HCT116 (cell line): ENCODE results near the gene NFX1. TPM values are rescaled to one million over a fixed set of nuclear protein-coding genes. Genes with fewer than 3 reads are reported as not detected.

Source experiments
- ATAC-seq: fragments of 200-7000 bp; cut with Tn5 transposase; 2 replicates; pipeline ENCODE4 v1.9.1; 2020; ENCODE audit warnings: mild to moderate bottlenecking, moderate library complexity
- BruUV-seq: library from RNA; stranded (reverse); fragments of 400-500 nt; replicated peaks from 2 replicates; lab custom pipeline; 2021; lab: Mats Ljungman, UMichigan
- CTCF ChIA-PET: fragments of 300-600 bp; sonication (Branson Sonifier 250); formaldehyde crosslinking; loops from one replicate; lab custom pipeline; 2021; ENCODE audit warnings: antibody characterized with exemption; lab: Charles Lee
- POLR2A ChIA-PET: fragments of 300-600, 350-600 bp; sonication (Branson Sonifier 250); formaldehyde crosslinking; loops from one replicate; lab custom pipeline; 2021; ENCODE audit warnings: antibody characterized with exemption; lab: Charles Lee
- RAD21 ChIA-PET, 2 experiments: fragments of 300-600 bp; sonication (Branson Sonifier 250); formaldehyde crosslinking; loops; one replicate each; lab custom pipeline; 2023; ENCODE audit warnings: low total read pairs in 2 of 2; ENCODE audit not compliant: uncharacterized antibody in 2 of 2, unreplicated experiment in 2 of 2, low non-redundant PET in 1 of 2; lab: Charles Lee
- DNase-seq: peaks from one replicate; pipeline ENCODE4 v3.0.0-alpha.2; 2010; ENCODE audit warnings: low read depth, low spot score
- H2AFZ ChIP-seq: fragments of 200-600 bp; shearing (Covaris generic), sonication (generic); 2 replicates; pipeline ENCODE4 v1.6.1; 2017; ENCODE audit warnings: low read depth, mixed run types, mixed read lengths, antibody characterized with exemption, low read length; ENCODE audit not compliant: poor library complexity, severe bottlenecking
- H3K27ac ChIP-seq: 2 replicates; pipeline ENCODE4 v1.5.1; 2012; ENCODE audit warnings: low read depth, low read length
- H3K27me3 ChIP-seq: fragments of 200-600 bp; sonication (generic); 2 replicates; pipeline ENCODE4 v1.6.1; 2016; ENCODE audit warnings: mixed run types, low read length, mixed read lengths; ENCODE audit not compliant: insufficient read depth
- H3K36me3 ChIP-seq, 2 experiments: fragments of 200-500 bp in 1 of 2; fragments of 200-600 bp in 1 of 2; sonication (Bioruptor generic) in 1 of 2; sonication (generic) in 1 of 2; 2 replicates each; pipeline versions ENCODE4 v1.5.1 to v1.6.1; 2014 to 2016; ENCODE audit warnings: low read length in 2 of 2, inconsistent platforms in 1 of 2, mixed read lengths in 1 of 2, mixed run types in 1 of 2; ENCODE audit not compliant: insufficient read depth in 2 of 2, control insufficient read depth in 1 of 2
- H3K4me1 ChIP-seq, 2 experiments: fragments of 200-600 bp in 1 of 2; sonication (generic) in 1 of 2; 2 replicates each; pipeline versions ENCODE4 v1.5.1 to v1.6.1; 2012 to 2017; ENCODE audit warnings: low read length in 2 of 2, inconsistent platforms in 1 of 2, mild to moderate bottlenecking in 1 of 2, mixed read lengths in 1 of 2, mixed run types in 1 of 2, moderate library complexity in 1 of 2; ENCODE audit not compliant: insufficient read depth in 2 of 2, control insufficient read depth in 1 of 2
- H3K4me2 ChIP-seq: fragments of 200-600 bp; sonication (generic); 2 replicates; pipeline ENCODE4 v1.6.1; 2017; ENCODE audit warnings: mixed run types, low read length, mixed read lengths
- H3K4me3 ChIP-seq, 2 experiments: fragments of 200-600 bp in 1 of 2; sonication (generic) in 1 of 2; replicated peaks in 1 of 2; 2 replicates each; pipeline ENCODE4 v1.5.1; 2011 to 2016; ENCODE audit warnings: low read length in 2 of 2, control low read depth in 1 of 2, low read depth in 1 of 2, mild to moderate bottlenecking in 1 of 2, mixed read lengths in 1 of 2, mixed run types in 1 of 2
- H3K79me2 ChIP-seq: fragments of 200-600 bp; sonication (generic); 2 replicates; pipeline ENCODE4 v1.6.1; 2017; ENCODE audit warnings: mild to moderate bottlenecking, mixed run types, low read length, moderate library complexity, mixed read lengths; ENCODE audit not compliant: insufficient read depth
- H3K9ac ChIP-seq: fragments of 200-600 bp; sonication (generic); 2 replicates; pipeline ENCODE4 v1.6.1; 2016; ENCODE audit warnings: low read length, mixed read lengths
- H3K9me2 ChIP-seq: fragments of 200-600 bp; sonication (generic), shearing (Covaris generic); 2 replicates; pipeline ENCODE4 v1.6.1; 2017; ENCODE audit warnings: mixed run types, mild to moderate bottlenecking, moderate library complexity; ENCODE audit not compliant: insufficient read depth
- H3K9me3 ChIP-seq, 2 experiments: fragments of 200-500 bp in 1 of 2; fragments of 200-600 bp in 1 of 2; sonication (Bioruptor generic) in 1 of 2; sonication (generic) in 1 of 2; 2 replicates each; pipeline ENCODE4 v1.6.1; 2014 to 2017; ENCODE audit warnings: low read length in 2 of 2, mixed read lengths in 2 of 2, inconsistent platforms in 1 of 2, low read depth in 1 of 2, mild to moderate bottlenecking in 1 of 2, mixed run types in 1 of 2, moderate library complexity in 1 of 2; ENCODE audit not compliant: control insufficient read depth in 1 of 2, insufficient read depth in 1 of 2
- H4K20me1 ChIP-seq: fragments of 200-600 bp; sonication (generic), shearing (Covaris generic); 2 replicates; pipeline ENCODE4 v1.6.1; 2017; ENCODE audit warnings: mixed run types, mild to moderate bottlenecking, moderate library complexity; ENCODE audit not compliant: insufficient read depth
- CBX3 ChIP-seq: IDR thresholded peaks from 2 replicates; pipeline ENCODE4 v1.6.1; 2012; ENCODE audit warnings: low read depth
- ELF1 ChIP-seq: IDR thresholded peaks from 2 replicates; pipeline ENCODE4 v1.6.1; 2012; ENCODE audit warnings: low read depth, borderline replicate concordance
- EZH2phosphoT487 ChIP-seq: fragments of 200-600 bp; IDR thresholded peaks from 2 replicates; pipeline ENCODE4 v1.6.1; 2018; ENCODE audit warnings: antibody characterized with exemption, borderline replicate concordance
- RAD21 ChIP-seq: IDR thresholded peaks from 2 replicates; pipeline ENCODE4 v1.6.1; 2012; ENCODE audit warnings: low read depth, mild to moderate bottlenecking
- SP1 ChIP-seq: IDR thresholded peaks from 2 replicates; pipeline ENCODE4 v1.6.1; 2012; ENCODE audit warnings: low read depth
- ZBTB33 ChIP-seq: IDR thresholded peaks from 2 replicates; pipeline ENCODE4 v1.6.1; 2011; ENCODE audit warnings: mild to moderate bottlenecking, low read length, moderate library complexity; ENCODE audit not compliant: insufficient replicate concordance; ENCODE audit errors: extremely low read depth
- ZFX ChIP-seq: fragments of 450-650 bp; IDR thresholded peaks from 2 replicates; pipeline ENCODE4 v1.6.1; 2017
- intact Hi-C: fragments of 100-400 bp; cut with micrococcal nuclease; formaldehyde crosslinking; loops from 2 replicates; pipeline ENCODE4 v1.10.0; 2022
- total RNA-seq: library from RNA; stranded (reverse); gene quantifications from one replicate; pipeline ENCODE4 v1.2.1, GENCODE V29; 2021; ENCODE audit not compliant: unreplicated experiment
- TF ChIP-seq, protein P1 (sequence below), 3 experiments: fragments of 200-600 bp in 1 of 3; sonication (generic) in 1 of 3; IDR thresholded peaks in 2 of 3; conservative IDR thresholded peaks in 1 of 3; 2 replicates each; pipeline ENCODE4 v1.5.1; 2012 to 2017; ENCODE audit warnings: low read depth in 2 of 3, low read length in 2 of 3, antibody characterized with exemption in 1 of 3, borderline replicate concordance in 1 of 3, control low read depth in 1 of 3, mild to moderate bottlenecking in 1 of 3, mixed read lengths in 1 of 3, mixed run types in 1 of 3, moderate library complexity in 1 of 3; ENCODE audit not compliant: insufficient read depth in 1 of 3
- TF ChIP-seq, protein P2 (sequence below): IDR thresholded peaks from 2 replicates; pipeline ENCODE4 v1.6.1; 2012; ENCODE audit warnings: low read depth

Gene NFX1
- total RNA-seq, 1 experiment from 2014 or later, result 31.7 TPM

DNA sequence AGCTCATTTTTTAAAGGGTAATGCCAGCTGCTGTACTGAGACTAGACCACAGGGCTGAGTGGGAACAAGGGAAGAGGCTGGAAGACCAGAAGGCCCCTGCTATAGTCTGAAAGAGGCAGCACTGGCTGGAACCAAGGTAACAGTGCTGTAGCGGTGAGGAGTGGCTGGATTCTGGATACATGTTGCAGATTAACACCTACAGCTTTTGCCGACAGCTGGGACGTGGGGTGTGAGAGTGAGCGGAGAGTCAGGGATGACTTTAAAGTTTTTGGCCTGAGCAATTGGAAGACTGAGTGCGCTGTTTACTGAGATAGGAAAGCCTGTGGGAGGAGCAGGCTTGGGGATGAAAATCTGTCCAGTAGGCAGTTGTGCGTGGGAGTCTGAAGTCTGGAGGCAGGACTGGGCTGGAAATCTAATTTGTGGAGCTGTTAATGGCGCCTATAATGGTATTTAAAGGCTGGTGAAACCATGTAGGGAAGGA lies 85.6 kb downstream of the NFX1 start:
- Histone ChIP-seq H3K27ac (peak overlapping the region; percentile 67), H3K9me2 (no peaks in the 10 kb centered on the region), H3K4me1 (peaks cover 9 to 20% of the 10 kb centered on the region in 2 experiments), H4K20me1 (no peaks in the 10 kb centered on the region), H3K36me3 (peaks cover 3% of the 10 kb centered on the region in 2 experiments; a peak in 2 of 4 replicates), H2AFZ (no peak overlapping the region), H3K79me2 (no peaks in the 10 kb centered on the region), H3K4me2 (peak overlapping the region; percentile 57), H3K4me3 (peak overlapping the region; percentile 40 to 53), H3K9ac (peak overlapping the region; percentile 44), H3K27me3 (no peaks in the 10 kb centered on the region), H3K9me3 (no peaks in the 10 kb centered on the region)
- ChIA-PET POLR2A (interaction anchor here (0.7 to 1.6 kb wide), 3 partner anchors 17 to 351 kb away, joined by 3 to 5 read pairs (median 3); partner anchors contain the start of gene DNAJA1), CTCF (interaction anchor here (0.9 to 4.2 kb wide), 12 partner anchors 15 to 345 kb away, joined by 3 to 41 read pairs (median 5); partner anchors contain the start of gene NOL6), RAD21 (interaction anchor here (0.8 to 2.2 kb wide), 5 partner anchors 27 to 98 kb away, joined by 3 to 8 read pairs (median 3); partner anchors contain the start of gene NOL6 (in 1 of the 2))
- DNase-seq (no peak), ATAC-seq (peak; percentile 24)
- TSS peak; percentile 80 for BruUV-seq
- intact Hi-C loops, result loop anchor here (1.0 kb wide), 1 partner anchor 90 kb away; no protein-coding TSS in a partner anchor
- TF ChIP-seq EZH2phosphoT487 (no peak), CBX3 (no peak), RAD21 (no peak), ZBTB33 (no peak), SP1 (no peak), ZFX (no peak), ELF1 (no peak)
- TF ChIP-seq, protein P1, sequence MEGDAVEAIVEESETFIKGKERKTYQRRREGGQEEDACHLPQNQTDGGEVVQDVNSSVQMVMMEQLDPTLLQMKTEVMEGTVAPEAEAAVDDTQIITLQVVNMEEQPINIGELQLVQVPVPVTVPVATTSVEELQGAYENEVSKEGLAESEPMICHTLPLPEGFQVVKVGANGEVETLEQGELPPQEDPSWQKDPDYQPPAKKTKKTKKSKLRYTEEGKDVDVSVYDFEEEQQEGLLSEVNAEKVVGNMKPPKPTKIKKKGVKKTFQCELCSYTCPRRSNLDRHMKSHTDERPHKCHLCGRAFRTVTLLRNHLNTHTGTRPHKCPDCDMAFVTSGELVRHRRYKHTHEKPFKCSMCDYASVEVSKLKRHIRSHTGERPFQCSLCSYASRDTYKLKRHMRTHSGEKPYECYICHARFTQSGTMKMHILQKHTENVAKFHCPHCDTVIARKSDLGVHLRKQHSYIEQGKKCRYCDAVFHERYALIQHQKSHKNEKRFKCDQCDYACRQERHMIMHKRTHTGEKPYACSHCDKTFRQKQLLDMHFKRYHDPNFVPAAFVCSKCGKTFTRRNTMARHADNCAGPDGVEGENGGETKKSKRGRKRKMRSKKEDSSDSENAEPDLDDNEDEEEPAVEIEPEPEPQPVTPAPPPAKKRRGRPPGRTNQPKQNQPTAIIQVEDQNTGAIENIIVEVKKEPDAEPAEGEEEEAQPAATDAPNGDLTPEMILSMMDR (IDR thresholded peaks at IDR 0.05 in 2 of 3, conservative IDR thresholded peaks at IDR 0.05 in 1 of 3; ENCODE audit: borderline replicate concordance in 1 of 3, insufficient read depth in 1 of 3, low read depth in 2 of 3, low read length in 2 of 3), result no peak
- TF ChIP-seq, protein P2, sequence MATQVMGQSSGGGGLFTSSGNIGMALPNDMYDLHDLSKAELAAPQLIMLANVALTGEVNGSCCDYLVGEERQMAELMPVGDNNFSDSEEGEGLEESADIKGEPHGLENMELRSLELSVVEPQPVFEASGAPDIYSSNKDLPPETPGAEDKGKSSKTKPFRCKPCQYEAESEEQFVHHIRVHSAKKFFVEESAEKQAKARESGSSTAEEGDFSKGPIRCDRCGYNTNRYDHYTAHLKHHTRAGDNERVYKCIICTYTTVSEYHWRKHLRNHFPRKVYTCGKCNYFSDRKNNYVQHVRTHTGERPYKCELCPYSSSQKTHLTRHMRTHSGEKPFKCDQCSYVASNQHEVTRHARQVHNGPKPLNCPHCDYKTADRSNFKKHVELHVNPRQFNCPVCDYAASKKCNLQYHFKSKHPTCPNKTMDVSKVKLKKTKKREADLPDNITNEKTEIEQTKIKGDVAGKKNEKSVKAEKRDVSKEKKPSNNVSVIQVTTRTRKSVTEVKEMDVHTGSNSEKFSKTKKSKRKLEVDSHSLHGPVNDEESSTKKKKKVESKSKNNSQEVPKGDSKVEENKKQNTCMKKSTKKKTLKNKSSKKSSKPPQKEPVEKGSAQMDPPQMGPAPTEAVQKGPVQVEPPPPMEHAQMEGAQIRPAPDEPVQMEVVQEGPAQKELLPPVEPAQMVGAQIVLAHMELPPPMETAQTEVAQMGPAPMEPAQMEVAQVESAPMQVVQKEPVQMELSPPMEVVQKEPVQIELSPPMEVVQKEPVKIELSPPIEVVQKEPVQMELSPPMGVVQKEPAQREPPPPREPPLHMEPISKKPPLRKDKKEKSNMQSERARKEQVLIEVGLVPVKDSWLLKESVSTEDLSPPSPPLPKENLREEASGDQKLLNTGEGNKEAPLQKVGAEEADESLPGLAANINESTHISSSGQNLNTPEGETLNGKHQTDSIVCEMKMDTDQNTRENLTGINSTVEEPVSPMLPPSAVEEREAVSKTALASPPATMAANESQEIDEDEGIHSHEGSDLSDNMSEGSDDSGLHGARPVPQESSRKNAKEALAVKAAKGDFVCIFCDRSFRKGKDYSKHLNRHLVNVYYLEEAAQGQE, result no peak
